GM12892 (cell line): ENCODE results near the gene FHIP2A. TPM values are rescaled to one million over a fixed set of nuclear protein-coding genes. Genes with fewer than 3 reads are reported as not detected.
"Not testable (repeated sequence)": the region's sequence is repeated elsewhere in the genome, so short reads cannot be mapped to it uniquely, and the experiment has no call there.

Source experiments
- DNase-seq: peaks from one replicate; pipeline ENCODE4 v3.0.0; 2011; ENCODE audit not compliant: insufficient read length
- FAIRE-seq: peaks from 2 replicates; lab custom pipeline; 2011; peaks lifted over from hg19 to GRCh38; lab: Jason Lieb, UNC
- POLR2A ChIP-seq: IDR thresholded peaks from 2 replicates; pipeline ENCODE4 v1.6.1; 2011; ENCODE audit warnings: low read depth, low read length, control low read depth
- POLR2AphosphoS5 ChIP-seq: IDR thresholded peaks from 2 replicates; pipeline ENCODE4 v1.6.1; 2011; ENCODE audit warnings: low read depth, low read length, control low read depth
- TAF1 ChIP-seq: IDR thresholded peaks from 2 replicates; pipeline ENCODE4 v1.6.1; 2011; ENCODE audit warnings: low read depth, mild to moderate bottlenecking, control low read depth, low read length, borderline replicate concordance
- polyA plus RNA-seq: library from polyadenylated mRNA; unstranded; fragments of >200 nt; gene quantifications from one replicate; pipeline ENCODE4 v1.2.1, GENCODE V29; 2012; ENCODE audit warnings: missing spikeins, inconsistent platforms; ENCODE audit not compliant: missing spikeins

FHIP2A gene
- polyA plus RNA-seq, result 15.8 TPM

DNA sequence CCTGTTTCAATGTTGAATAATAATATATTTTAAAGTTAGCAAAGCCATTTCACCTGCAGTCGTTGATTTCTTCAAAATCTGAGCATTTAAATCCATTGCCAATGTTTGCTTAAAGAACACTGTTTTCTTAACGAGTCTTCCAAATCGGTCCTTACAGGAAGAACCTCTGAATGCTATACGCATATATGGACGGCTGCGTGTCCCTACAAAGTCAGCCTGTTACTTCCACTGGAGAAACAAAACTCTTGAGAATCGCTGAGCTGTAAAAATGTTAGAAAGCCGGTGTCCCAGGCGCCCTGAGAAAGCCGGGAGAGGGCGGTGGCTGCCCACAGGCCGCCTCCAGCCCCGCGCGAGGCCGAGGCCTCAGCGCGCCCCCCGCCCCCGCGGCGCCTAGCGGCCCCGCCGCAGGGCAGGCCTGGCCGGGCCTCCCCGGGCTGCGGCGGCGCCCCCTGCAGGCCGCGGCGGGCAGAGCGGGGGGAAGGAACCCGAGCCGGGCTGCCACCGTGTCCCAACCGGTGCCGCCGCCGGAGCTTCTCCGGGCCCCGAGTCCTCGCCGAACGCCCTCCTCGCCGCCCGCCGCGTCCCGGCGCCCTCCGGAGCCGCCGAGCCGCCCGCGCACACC is at the start of gene FHIP2A:
Gene FHIP2A (plus strand): TSS at position 488 of the 622 bp plus-strand sequence. CDS start 299 bp downstream, outside the sequence.
- TF ChIP-seq TAF1 (no peak), POLR2AphosphoS5 (no peak), POLR2A (peak; percentile 59; the same call in 1 of the 2 replicates)
- FAIRE-seq, result peak; percentile 94
- peak; percentile 79 for DNase-seq

DNA sequence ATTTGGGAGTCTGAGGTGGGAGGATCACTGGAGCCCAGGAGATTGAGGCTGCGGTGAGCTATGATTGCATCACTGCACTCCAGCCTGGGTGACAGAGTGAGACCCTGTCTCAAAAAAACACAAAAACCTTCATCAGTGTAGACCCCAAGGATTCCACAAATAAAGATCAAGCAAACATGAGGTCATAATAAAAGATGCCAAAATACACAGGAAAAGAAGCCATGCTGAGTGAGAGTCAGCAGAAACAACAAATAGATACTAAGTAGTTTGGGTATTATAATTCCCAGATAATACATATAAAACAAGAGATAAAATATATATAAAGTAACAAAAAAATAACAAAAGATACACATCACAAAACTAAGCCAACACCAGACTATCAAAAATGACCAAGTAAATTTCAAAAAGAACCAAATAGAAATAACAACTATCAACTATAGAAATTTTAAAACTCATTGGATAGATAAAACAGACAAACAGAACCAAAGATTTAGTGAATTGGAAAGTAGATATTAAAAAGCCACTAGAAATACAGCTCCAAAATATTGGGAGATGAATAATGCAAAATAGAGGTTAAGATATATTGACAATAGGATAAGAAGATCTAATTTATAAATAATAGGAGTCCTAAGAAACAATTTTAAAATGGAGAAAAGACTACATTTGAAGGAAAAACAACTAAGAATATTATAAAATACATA is 48.9 kb upstream of the FHIP2A start:
- no peak for TF ChIP-seq POLR2A
- TF ChIP-seq TAF1, result no peak
- no peak for TF ChIP-seq POLR2AphosphoS5
- no peak for FAIRE-seq
- no peak for DNase-seq

DNA sequence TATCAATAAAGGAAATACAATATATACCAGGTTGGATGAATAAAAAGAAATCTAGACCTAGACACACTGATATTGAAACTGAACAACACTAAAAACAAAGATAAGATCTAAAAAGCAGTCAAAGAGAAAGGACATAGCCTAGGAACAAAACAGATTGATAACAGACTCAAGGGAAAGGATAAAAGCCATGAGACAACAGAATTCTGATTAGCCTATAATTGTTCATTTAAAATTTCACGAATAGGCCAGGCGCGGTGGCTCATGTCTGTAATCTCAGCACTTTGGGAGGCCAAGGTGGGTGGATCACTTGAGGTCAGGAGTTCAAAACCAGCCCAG is 48.4 kb upstream of the FHIP2A start:
- DNase-seq (no peak), FAIRE-seq (no peak)
- no peak for TF ChIP-seq TAF1
- TF ChIP-seq POLR2AphosphoS5, result no peak
- no peak for TF ChIP-seq POLR2A

DNA sequence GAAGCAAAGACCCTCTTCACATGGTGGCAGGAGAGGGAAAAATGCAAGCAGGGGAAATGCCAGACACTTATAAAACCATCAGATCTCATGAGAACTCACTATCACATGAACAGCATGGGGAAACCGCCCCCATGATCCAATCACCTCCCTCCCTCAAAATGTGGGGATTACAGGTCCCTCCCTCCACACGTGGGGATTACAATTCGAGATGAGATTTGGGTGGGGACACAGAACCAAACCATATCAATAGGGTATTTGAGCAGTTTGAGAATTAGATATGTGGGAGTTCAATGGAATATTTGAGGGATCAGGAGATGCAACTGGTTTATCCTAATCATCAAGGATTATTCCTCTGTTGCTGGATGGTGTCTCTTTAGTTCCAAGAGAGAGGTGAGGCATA is 46.5 kb upstream of the FHIP2A start:
- not testable (repeated sequence) for DNase-seq, FAIRE-seq

- DNase-seq (no peak), FAIRE-seq (no peak)
Measured at GRCh38 chr10:114777415-114777814, 44.2 kb upstream of the FHIP2A start.

GRCh38 chr10:114779803-114780576 is 41.6 kb upstream of the FHIP2A start:
- FAIRE-seq, result no peak
- TF ChIP-seq POLR2AphosphoS5, result no peak
- TF ChIP-seq TAF1, result no peak
- TF ChIP-seq POLR2A, result no peak

More at GRCh38 chr10:114777415-114777814, 44.2 kb upstream of the FHIP2A start:
- TF ChIP-seq POLR2A, result no peak
- TF ChIP-seq POLR2AphosphoS5, result no peak
- TF ChIP-seq TAF1, result no peak

DNA sequence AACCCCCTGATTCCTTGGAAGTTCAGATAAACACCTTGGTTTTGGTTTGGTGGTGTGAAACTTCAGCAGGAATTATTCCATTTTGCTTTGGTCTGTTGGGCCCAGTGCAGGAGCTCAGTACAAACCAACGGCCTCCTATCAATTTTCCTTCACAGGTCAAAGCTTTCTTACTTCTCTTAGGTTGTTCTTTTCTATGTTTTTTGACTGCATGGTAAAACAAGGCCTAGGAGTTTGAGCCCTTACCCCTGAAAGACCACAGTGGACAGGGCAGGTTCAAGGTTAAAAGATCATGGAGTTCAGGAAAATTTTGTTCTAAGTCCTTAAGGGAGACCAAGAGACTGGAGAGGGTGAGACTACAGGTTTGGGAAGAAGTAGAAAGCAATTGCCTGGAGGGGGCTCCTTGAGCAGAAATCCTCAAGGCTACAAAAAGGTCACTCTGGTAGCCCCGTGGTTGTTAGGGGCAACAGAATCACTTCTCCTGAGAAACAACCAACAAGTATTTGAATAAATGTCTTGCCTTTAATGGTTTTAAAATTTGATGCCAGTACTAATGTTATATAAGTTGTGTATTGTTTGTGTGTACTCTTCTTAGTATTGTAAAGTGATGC is 40.9 kb upstream of the FHIP2A start:
- FAIRE-seq (peak; percentile 65), DNase-seq (no peak)
- TF ChIP-seq POLR2A, result no peak
- TF ChIP-seq TAF1, result no peak
- TF ChIP-seq POLR2AphosphoS5, result no peak

More at GRCh38 chr10:114779803-114780576, 41.6 kb upstream of the FHIP2A start:
- no peak for DNase-seq

GRCh38 chr10:114782666-114783065 is 38.9 kb upstream of the FHIP2A start:
- no peak for TF ChIP-seq POLR2A

GRCh38 chr10:114783686-114784085 is 37.9 kb upstream of the FHIP2A start:
- FAIRE-seq (no peak), DNase-seq (no peak)
- TF ChIP-seq POLR2AphosphoS5, result no peak

More at GRCh38 chr10:114782666-114783065, 38.9 kb upstream of the FHIP2A start:
- DNase-seq (no peak), FAIRE-seq (no peak)

DNA sequence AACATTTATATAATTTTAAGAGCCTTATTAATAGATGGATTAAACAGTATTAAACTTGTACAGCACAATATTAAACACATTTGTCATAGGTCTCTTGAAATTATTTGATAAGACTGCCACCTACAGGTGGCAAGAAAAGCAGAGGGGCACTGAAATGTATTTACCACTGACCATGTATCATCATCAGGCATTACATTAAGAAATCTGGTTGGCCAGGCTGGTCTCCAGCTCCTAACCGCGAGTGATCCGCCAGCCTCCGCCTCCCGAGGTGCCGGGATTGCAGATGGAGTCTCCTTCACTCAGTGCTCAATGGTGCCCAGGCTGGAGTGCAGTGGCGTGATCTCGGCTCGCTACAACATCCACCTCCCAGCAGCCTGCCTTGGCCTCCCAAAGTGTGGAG is 35.1 kb upstream of the FHIP2A start:
- not testable (repeated sequence) for FAIRE-seq, DNase-seq

- not testable (repeated sequence) for FAIRE-seq, DNase-seq
Measured at GRCh38 chr10:114787131-114787530, 34.4 kb upstream of the FHIP2A start.

GRCh38 chr10:114791768-114792167 is 29.8 kb upstream of the FHIP2A start:
- FAIRE-seq, result no peak
- no peak for DNase-seq
- TF ChIP-seq POLR2A, result no peak
- TF ChIP-seq POLR2AphosphoS5, result no peak
- no peak for TF ChIP-seq TAF1
